ENCODE data around the gene DIP2C. TPM values are rescaled to one million over a fixed set of nuclear protein-coding genes. Genes with fewer than 3 reads are reported as not detected.
A peak's percentile ranks its signal among the peaks of the same experiment; 100 is the strongest.

Gene DIP2C
- total RNA-seq, 2 donors from 2014 or later, result 13.0 to 13.7 TPM

- Mint-ChIP-seq H3K4me3 (no peak overlapping the region), H3K9me3 (no peaks in the 10 kb centered on the region), H3K36me3 (ENCODE audit: low read depth) (no peaks in the 10 kb centered on the region), H3K27me3 (ENCODE audit: insufficient read depth) (no peaks in the 10 kb centered on the region), H3K27ac (no peak overlapping the region), H3K4me1 (peaks cover 10% of the 10 kb centered on the region)
- Histone ChIP-seq H3K9me3 (ENCODE audit: control insufficient read depth, low read length) (no peaks in the 10 kb centered on the region), H3K36me3 (ENCODE audit: control insufficient read depth, insufficient read depth, low read length) (no peaks in the 10 kb centered on the region), H3K27me3 (ENCODE audit: control insufficient read depth, insufficient read depth, low read length, poor library complexity, severe bottlenecking) (no peaks in the 10 kb centered on the region), H3K4me1 (ENCODE audit: control insufficient read depth, insufficient read depth, low read length) (no peaks in the 10 kb centered on the region), H3K4me3 (ENCODE audit: low read length) (no peak overlapping the region), H3K27ac (ENCODE audit: low read depth, low read length) (peak overlapping the region; percentile 72), H3K9ac (ENCODE audit: extremely low read depth, low read length, poor library complexity, severe bottlenecking) (no peak overlapping the region)
- WGBS, 2 experiments (ENCODE audit: insufficient coverage in 1 of 2, insufficient read length in 1 of 2), result 96 to 97% methylated on average over 6 to 14 of the region's 14 CpGs
- TF ChIP-seq CTCF (conservative IDR thresholded peaks at IDR 0.05), result no peak
- no peak for DNase-seq
These were observed 81.8 kb downstream of the DIP2C start for GRCh38 chr10:607545-608185.

- DNase-seq, result no peak
- no peaks in the 10 kb centered on the region for H3K9me3 ChIP-seq (ENCODE audit: control insufficient read depth, low read length)
- H3K4me3 ChIP-seq (ENCODE audit: low read length), result no peak overlapping the region
- H3K27me3 ChIP-seq (ENCODE audit: control insufficient read depth, insufficient read depth, low read length, poor library complexity, severe bottlenecking), result no peaks in the 10 kb centered on the region
- no peak overlapping the region for H3K4me3 Mint-ChIP-seq
- H3K36me3 ChIP-seq (ENCODE audit: control insufficient read depth, insufficient read depth, low read length), result no peaks in the 10 kb centered on the region
- H3K9me3 Mint-ChIP-seq, result no peaks in the 10 kb centered on the region
- no peaks in the 10 kb centered on the region for H3K4me1 ChIP-seq (ENCODE audit: control insufficient read depth, insufficient read depth, low read length)
- no peak for TF ChIP-seq CTCF (conservative IDR thresholded peaks at IDR 0.05)
- H3K27ac ChIP-seq (ENCODE audit: low read depth, low read length), result peak overlapping the region; percentile 72
- peaks cover 17% of the 10 kb centered on the region for H3K4me1 Mint-ChIP-seq
- no peaks in the 10 kb centered on the region for H3K27me3 Mint-ChIP-seq (ENCODE audit: insufficient read depth)
- H3K27ac Mint-ChIP-seq, result no peak overlapping the region
- no peak overlapping the region for H3K9ac ChIP-seq (ENCODE audit: extremely low read depth, low read length, poor library complexity, severe bottlenecking)
- H3K36me3 Mint-ChIP-seq (ENCODE audit: low read depth), result no peaks in the 10 kb centered on the region
- WGBS, 2 experiments (ENCODE audit: insufficient coverage in 1 of 2, insufficient read length in 1 of 2), result 95% methylated on average over 23 to 28 of the region's 28 CpGs
These were observed 82.5 kb downstream of the DIP2C start for GRCh38 chr10:606762-607544.

- no peak for TF ChIP-seq CTCF (conservative IDR thresholded peaks at IDR 0.05)
These were observed 83.7 kb downstream of the DIP2C start for GRCh38 chr10:605632-606325.

More at GRCh38 chr10:605632-606325, 83.7 kb downstream of the DIP2C start:
- Histone ChIP-seq H3K27me3 (ENCODE audit: control insufficient read depth, insufficient read depth, low read length, poor library complexity, severe bottlenecking) (no peaks in the 10 kb centered on the region), H3K4me1 (ENCODE audit: control insufficient read depth, insufficient read depth, low read length) (no peaks in the 10 kb centered on the region), H3K36me3 (ENCODE audit: control insufficient read depth, insufficient read depth, low read length) (no peaks in the 10 kb centered on the region), H3K9me3 (ENCODE audit: control insufficient read depth, low read length) (no peaks in the 10 kb centered on the region), H3K4me3 (ENCODE audit: low read length) (no peak overlapping the region), H3K9ac (ENCODE audit: extremely low read depth, low read length, poor library complexity, severe bottlenecking) (no peak overlapping the region), H3K27ac (ENCODE audit: low read depth, low read length) (no peak overlapping the region)
- Mint-ChIP-seq H3K27me3 (ENCODE audit: insufficient read depth) (no peaks in the 10 kb centered on the region), H3K9me3 (no peaks in the 10 kb centered on the region), H3K36me3 (ENCODE audit: low read depth) (no peaks in the 10 kb centered on the region), H3K4me3 (no peak overlapping the region), H3K4me1 (peaks cover 19% of the 10 kb centered on the region), H3K27ac (no peak overlapping the region)
- WGBS, 2 experiments (ENCODE audit: insufficient coverage in 1 of 2, insufficient read length in 1 of 2), result 96% methylated on average over 21 to 25 of the region's 25 CpGs
- DNase-seq, result no peak
